GM12878 (cell line): ENCODE data around the gene LRRC75A. TPM values are rescaled to one million over a fixed set of nuclear protein-coding genes. Genes with fewer than 3 reads are reported as not detected.
A peak's percentile ranks its signal among the peaks of the same experiment; 100 is the strongest.

Source experiments
- ATAC-seq: fragments of 200-7000 bp; cut with Tn5 transposase; 3 replicates; pipeline ENCODE4 v1.9.1; 2020; ENCODE audit warnings: mild to moderate bottlenecking, moderate library complexity
- BruUV-seq: library from RNA; stranded (reverse); fragments of 400-500 nt; replicated peaks from 2 replicates; lab custom pipeline; 2021; lab: Mats Ljungman, UMichigan
- CTCF ChIA-PET: fragments of 300-600 bp; sonication (Branson Sonifier 250); formaldehyde crosslinking; extraction: SDS; loops from one replicate; lab custom pipeline; 2021; ENCODE audit warnings: inconsistent platforms; lab: Yijun Ruan, JAX
- POLR2A ChIA-PET: fragments of 350-600 bp; formaldehyde crosslinking; extraction: SDS; loops from one replicate; lab custom pipeline; 2021; ENCODE audit warnings: inconsistent platforms; lab: Charles Lee
- RAD21 ChIA-PET: fragments of 300-600 bp; sonication (Branson Sonifier 250); formaldehyde crosslinking; loops from one replicate; lab custom pipeline; 2023; ENCODE audit warnings: antibody characterized with exemption; ENCODE audit not compliant: unreplicated experiment; lab: Charles Lee
- SMC1A ChIA-PET: fragments of 300-600 bp; sonication (Branson Sonifier 250); formaldehyde crosslinking; loops from one replicate; lab custom pipeline; 2023; ENCODE audit not compliant: unreplicated experiment, uncharacterized antibody; lab: Charles Lee
- DNase-seq: peaks from one replicate; pipeline ENCODE4 v3.0.0-alpha.2; 2011; ENCODE audit warnings: low read depth, low spot score
- FAIRE-seq: peaks from 3 replicates; lab custom pipeline; 2011; peaks lifted over from hg19 to GRCh38; lab: Jason Lieb, UNC
- H2AFZ ChIP-seq: 2 replicates; pipeline ENCODE4 v1.6.0; 2011; ENCODE audit warnings: low read depth, low read length, control low read depth; ENCODE audit not compliant: control insufficient read depth
- H3K27ac ChIP-seq: 2 replicates; pipeline ENCODE4 v1.5.1; 2011; ENCODE audit warnings: control low read depth; ENCODE audit not compliant: control insufficient read depth, insufficient read depth
- H3K27me3 ChIP-seq, 2 experiments: replicated peaks in 1 of 2; 2 replicates each; pipeline versions ENCODE4 v1.6.0 to v1.6.1; 2011; ENCODE audit warnings: low read length in 1 of 2; ENCODE audit not compliant: control insufficient read depth in 2 of 2, insufficient read depth in 2 of 2
- H3K36me3 ChIP-seq, 2 experiments: 2 replicates each; pipeline ENCODE4 v1.5.1; 2011; ENCODE audit warnings: low read length in 1 of 2; ENCODE audit not compliant: control insufficient read depth in 2 of 2, insufficient read depth in 2 of 2
- H3K4me1 ChIP-seq: 2 replicates; pipeline ENCODE4 v1.6.1; 2011; ENCODE audit warnings: mild to moderate bottlenecking, low read length, moderate library complexity, mixed read lengths; ENCODE audit not compliant: control insufficient read depth, insufficient read depth
- H3K4me2 ChIP-seq: 2 replicates; pipeline ENCODE4 v1.6.0; 2011; ENCODE audit warnings: control low read depth; ENCODE audit not compliant: control insufficient read depth, insufficient read depth
- H3K4me3 ChIP-seq: fragments of 200-600 bp; sonication (generic); 2 replicates; pipeline ENCODE4 v1.5.1; 2016
- H3K79me2 ChIP-seq: 2 replicates; pipeline ENCODE4 v1.6.0; 2011; ENCODE audit warnings: low read length; ENCODE audit not compliant: control insufficient read depth, insufficient read depth
- H3K9ac ChIP-seq: 2 replicates; pipeline ENCODE4 v1.8.0; 2011; ENCODE audit warnings: low read length, control low read depth, mixed read lengths; ENCODE audit not compliant: control insufficient read depth, insufficient read depth
- H3K9me3 ChIP-seq: replicated peaks from 3 replicates; pipeline ENCODE4 v1.5.1; 2011; ENCODE audit warnings: mild to moderate bottlenecking, low read length; ENCODE audit not compliant: control insufficient read depth, insufficient read depth
- H4K20me1 ChIP-seq: 2 replicates; pipeline ENCODE4 v1.6.0; 2011; ENCODE audit not compliant: control insufficient read depth, insufficient read depth
- FOXM1 ChIP-seq: IDR thresholded peaks from 2 replicates; pipeline ENCODE4 v1.6.1; 2012; ENCODE audit warnings: low read depth, mild to moderate bottlenecking, inconsistent platforms, low read length, moderate library complexity
- MTA3 ChIP-seq: IDR thresholded peaks from 2 replicates; pipeline ENCODE4 v1.6.1; 2012; ENCODE audit warnings: low read length, inconsistent platforms, borderline replicate concordance
- POLR2A ChIP-seq: IDR thresholded peaks from 2 replicates; pipeline ENCODE4 v1.6.1; 2011; ENCODE audit warnings: low read depth, mild to moderate bottlenecking, low read length
- POLR2AphosphoS5 ChIP-seq: IDR thresholded peaks from 2 replicates; pipeline ENCODE4 v1.6.1; 2011; ENCODE audit warnings: mild to moderate bottlenecking, low read length, inconsistent platforms
- RUNX3 ChIP-seq: IDR thresholded peaks from 2 replicates; pipeline ENCODE4 v1.6.1; 2012; ENCODE audit warnings: low read length, inconsistent platforms
- ZNF274 ChIP-seq: IDR thresholded peaks from one replicate; pipeline ENCODE4 v1.8.0; 2011; ENCODE audit not compliant: insufficient read length, insufficient read depth
- whole genome bisulfite sequencing: methylation state at CpG from one replicate; pipeline ENCODE4 v1.1.6; 2016; ENCODE audit warnings: low lambda C conversion rate; ENCODE audit not compliant: insufficient replicate concordance, insufficient coverage; ENCODE audit errors: missing lambda C conversion rate; 5-methylcytosine and 5-hydroxymethylcytosine counted together
- in situ Hi-C: fragments of 300-500 bp; cut with MboI; formaldehyde crosslinking; loops from 9 replicates; pipeline ENCODE4 v1.14.3; 2018; ENCODE audit warnings: mixed read lengths
- intact Hi-C: fragments of 100-400 bp; cut with micrococcal nuclease; formaldehyde crosslinking; loops from one replicate; pipeline ENCODE4 v1.14.2; 2022; ENCODE audit not compliant: unreplicated experiment
- polyA plus RNA-seq, 11 experiments: library from polyadenylated mRNA; depleted of rRNA in 4 of 11; unstranded in 6 of 11; stranded (reverse) in 5 of 11; fragments of >200 nt; fragmentation: Nextera tagmentation in 4 of 11; fragmentation: Illumina TruSeq in 1 of 11; extraction: Ambion mirVana in 4 of 11; extraction: Trizol in 1 of 11; gene quantifications; 1 replicate in 1 of 11; 2 replicates in 10 of 11; pipeline versions ENCODE4 v1.2.1 to v1.2.3, GENCODE V29; 2011 to 2016; ENCODE audit warnings: inconsistent platforms in 2 of 11, missing spikeins in 2 of 11, low read depth in 1 of 11
- total RNA-seq, 4 experiments: library from RNA; depleted of rRNA in 3 of 4; stranded (reverse); fragments of >200 nt in 3 of 4; fragmentation: Illumina TruSeq in 1 of 4; extraction: Trizol in 1 of 4; gene quantifications; 2 replicates each; pipeline versions ENCODE4 v1.2.1 to v1.2.3, GENCODE V29; 2013 to 2021
- TF ChIP-seq, protein P1 (sequence below): fragments of 450-650 bp; IDR thresholded peaks from 2 replicates; pipeline ENCODE4 v1.6.1; 2017; ENCODE audit warnings: mild to moderate bottlenecking

Gene LRRC75A
- total and polyA plus RNA-seq, 10 of the 15 experiments (the other 5 are each of a cell fraction or from before 2014, with no cell fraction given) = 0.01 to 1.3 (median 0.09) TPM; not detected in 2

- peaks cover 13% of the 10 kb centered on the region for H3K4me1 ChIP-seq
- peaks cover 55% of the 10 kb centered on the region for H3K79me2 ChIP-seq
- no peak overlapping the region for H2AFZ ChIP-seq
- no peak for ATAC-seq
- peaks cover 6% of the 10 kb centered on the region for H4K20me1 ChIP-seq
- ChIA-PET CTCF (interaction anchor here (0.6 to 4.4 kb wide), 12 partner anchors 9 to 156 kb away, joined by 3 to 35 read pairs (median 6); partner anchors contain the start of genes CENPV and TRPV2), SMC1A (interaction anchor here (0.9 to 2.6 kb wide), 8 partner anchors 11 to 94 kb away, joined by 3 to 23 read pairs (median 5); partner anchors contain the start of genes TRPV2 and UBB)
- BruUV-seq = no TSS peak
- peak overlapping the region; percentile 97 for H3K4me2 ChIP-seq
- 62% methylated on average over 1 of the region's 1 CpG for WGBS
- intact Hi-C loops = no loop called here
- no peaks in the 10 kb centered on the region for H3K27me3 ChIP-seq
- peaks cover 24 to 39% of the 10 kb centered on the region in 2 experiments for H3K36me3 ChIP-seq
- H3K4me3 ChIP-seq = peak overlapping the region; percentile 97
- FAIRE-seq = no peak
- H3K9ac ChIP-seq = peak overlapping the region; percentile 95
- in situ Hi-C loops = no loop called here
- H3K27ac ChIP-seq = peak overlapping the region; percentile 79
- DNase-seq = no peak
- TF ChIP-seq FOXM1 = 0 out of 2 replicates have a peak, but pooled peaks have one; percentile 8
- TF ChIP-seq RUNX3 = 0 out of 2 replicates have a peak, but pooled peaks have one; percentile 19
- no peak for TF ChIP-seq ZNF274
- TF ChIP-seq, all 136 proteins: peak for 2
- ChIA-PET POLR2A (interaction anchor here (0.6 to 2.4 kb wide), 4 partner anchors 23 to 157 kb away, joined by 3 to 22 read pairs (median 4); partner anchors contain the start of gene TRPV2), RAD21 (interaction anchor here (0.8 to 5.4 kb wide), 6 partner anchors 10 to 224 kb away, joined by 3 to 82 read pairs (median 4); partner anchors contain the start of gene TRPV2)
- no peaks in the 10 kb centered on the region; the same call in 2 of the 3 replicates for H3K9me3 ChIP-seq
These were observed 49.9 kb downstream of the LRRC75A start for GRCh38 chr17:16442141-16442540.

DNA sequence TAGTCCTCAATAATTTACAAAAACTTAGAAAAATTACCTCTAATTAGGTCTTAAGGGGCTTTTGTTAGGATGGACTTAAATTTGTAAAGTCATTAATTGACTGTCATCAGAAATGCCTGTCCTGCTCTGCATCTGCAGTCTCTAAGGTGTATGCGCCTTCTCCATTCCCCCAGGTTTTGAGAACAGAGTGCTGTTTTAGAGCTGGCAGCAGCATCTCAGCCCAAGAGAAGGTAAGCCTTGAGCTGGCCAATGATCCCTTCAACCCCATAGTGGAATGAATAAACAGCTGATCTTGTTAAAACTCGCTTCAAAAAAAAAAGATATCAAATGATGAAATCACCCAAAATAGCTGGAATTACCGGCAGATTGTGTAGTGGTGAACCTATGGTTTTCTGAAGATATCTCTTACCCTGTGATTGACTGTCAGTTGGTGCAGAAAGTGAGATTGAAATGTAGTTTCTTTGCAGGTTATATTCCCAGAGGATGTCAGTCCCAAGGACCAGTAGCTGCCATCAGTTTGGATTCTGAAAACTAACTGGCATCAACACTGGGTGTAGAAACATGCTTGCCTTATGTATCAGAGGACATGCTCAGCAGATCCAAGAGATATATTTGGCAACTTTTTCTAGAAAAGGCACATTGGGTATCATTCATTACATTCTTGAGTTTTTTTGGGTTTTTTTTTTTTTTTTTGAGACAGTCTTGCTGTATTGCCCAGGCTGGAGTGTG, 50.9 kb downstream of the LRRC75A start:
- no peak for ATAC-seq
- Histone ChIP-seq H3K4me3 (peak overlapping the region; percentile 97), H3K27ac (peak overlapping the region; percentile 79), H2AFZ (no peak overlapping the region), H3K36me3 (peaks cover 20 to 39% of the 10 kb centered on the region in 2 experiments), H3K79me2 (peaks cover 55% of the 10 kb centered on the region), H3K9ac (peak overlapping the region; percentile 95), H3K4me1 (peaks cover 15% of the 10 kb centered on the region), H3K4me2 (peak overlapping the region; percentile 97), H4K20me1 (peaks cover 6% of the 10 kb centered on the region), H3K9me3 (no peaks in the 10 kb centered on the region; the same call in 2 of the 3 replicates), H3K27me3 (no peaks in the 10 kb centered on the region)
- ChIA-PET POLR2A (interaction anchor here (0.6 to 2.4 kb wide), 11 partner anchors 21 to 748 kb away, joined by 3 to 22 read pairs (median 4); partner anchors contain the start of genes PIGL and TRPV2), SMC1A (interaction anchor here (0.6 to 3.0 kb wide), 15 partner anchors 10 to 155 kb away, joined by 3 to 23 read pairs (median 4); partner anchors contain the start of genes TRPV2 and UBB), RAD21 (interaction anchor here (0.6 to 5.4 kb wide), 11 partner anchors 9 to 223 kb away, joined by 3 to 82 read pairs (median 4); partner anchors contain the start of genes TRPV2 and UBB), CTCF (interaction anchor here (0.6 to 4.4 kb wide), 17 partner anchors 8 to 1172 kb away, joined by 3 to 35 read pairs (median 4); partner anchors contain the start of genes CENPV and TRPV2)
- 16% methylated on average over 3 of the region's 3 CpGs for WGBS
- DNase-seq = no peak
- no peak for FAIRE-seq
- intact Hi-C loops (no loop called here), in situ Hi-C loops (no loop called here)
- TF ChIP-seq MTA3 (0 out of 2 replicates have a peak, but pooled peaks have one; percentile 38), POLR2AphosphoS5 (peak; percentile 71; the same call in 1 of the 2 replicates), POLR2A (peak; percentile 27; the same call in 1 of the 2 replicates)
- TF ChIP-seq, protein P1, sequence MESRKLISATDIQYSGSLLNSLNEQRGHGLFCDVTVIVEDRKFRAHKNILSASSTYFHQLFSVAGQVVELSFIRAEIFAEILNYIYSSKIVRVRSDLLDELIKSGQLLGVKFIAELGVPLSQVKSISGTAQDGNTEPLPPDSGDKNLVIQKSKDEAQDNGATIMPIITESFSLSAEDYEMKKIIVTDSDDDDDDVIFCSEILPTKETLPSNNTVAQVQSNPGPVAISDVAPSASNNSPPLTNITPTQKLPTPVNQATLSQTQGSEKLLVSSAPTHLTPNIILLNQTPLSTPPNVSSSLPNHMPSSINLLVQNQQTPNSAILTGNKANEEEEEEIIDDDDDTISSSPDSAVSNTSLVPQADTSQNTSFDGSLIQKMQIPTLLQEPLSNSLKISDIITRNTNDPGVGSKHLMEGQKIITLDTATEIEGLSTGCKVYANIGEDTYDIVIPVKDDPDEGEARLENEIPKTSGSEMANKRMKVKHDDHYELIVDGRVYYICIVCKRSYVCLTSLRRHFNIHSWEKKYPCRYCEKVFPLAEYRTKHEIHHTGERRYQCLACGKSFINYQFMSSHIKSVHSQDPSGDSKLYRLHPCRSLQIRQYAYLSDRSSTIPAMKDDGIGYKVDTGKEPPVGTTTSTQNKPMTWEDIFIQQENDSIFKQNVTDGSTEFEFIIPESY = no peak
- no TSS peak for BruUV-seq
